Gastrocnemius medialis (tissue), 4 donors: ENCODE results near the gene SLC38A9.

Source experiments
- POLR2A ChIP-seq, 2 donors: fragments of 450-650 bp; IDR thresholded peaks; one replicate each; pipeline ENCODE4 v1.6.1; 2017; ENCODE audit warnings: antibody characterized with exemption in 2 of 2, mild to moderate bottlenecking in 2 of 2, moderate library complexity in 2 of 2
- TF ChIP-seq, protein P1 (sequence below), 5 experiments: fragments of 450-650 bp in 3 of 5; fragments of 200-600 bp in 2 of 5; sonication (generic) in 2 of 5; IDR thresholded peaks in 4 of 5; conservative IDR thresholded peaks in 1 of 5; 1 replicate in 4 of 5; 2 replicates in 1 of 5; pipeline ENCODE4 v1.5.1; 2016 to 2019; ENCODE audit warnings: antibody characterized with exemption in 5 of 5, mild to moderate bottlenecking in 3 of 5, moderate library complexity in 3 of 5

DNA sequence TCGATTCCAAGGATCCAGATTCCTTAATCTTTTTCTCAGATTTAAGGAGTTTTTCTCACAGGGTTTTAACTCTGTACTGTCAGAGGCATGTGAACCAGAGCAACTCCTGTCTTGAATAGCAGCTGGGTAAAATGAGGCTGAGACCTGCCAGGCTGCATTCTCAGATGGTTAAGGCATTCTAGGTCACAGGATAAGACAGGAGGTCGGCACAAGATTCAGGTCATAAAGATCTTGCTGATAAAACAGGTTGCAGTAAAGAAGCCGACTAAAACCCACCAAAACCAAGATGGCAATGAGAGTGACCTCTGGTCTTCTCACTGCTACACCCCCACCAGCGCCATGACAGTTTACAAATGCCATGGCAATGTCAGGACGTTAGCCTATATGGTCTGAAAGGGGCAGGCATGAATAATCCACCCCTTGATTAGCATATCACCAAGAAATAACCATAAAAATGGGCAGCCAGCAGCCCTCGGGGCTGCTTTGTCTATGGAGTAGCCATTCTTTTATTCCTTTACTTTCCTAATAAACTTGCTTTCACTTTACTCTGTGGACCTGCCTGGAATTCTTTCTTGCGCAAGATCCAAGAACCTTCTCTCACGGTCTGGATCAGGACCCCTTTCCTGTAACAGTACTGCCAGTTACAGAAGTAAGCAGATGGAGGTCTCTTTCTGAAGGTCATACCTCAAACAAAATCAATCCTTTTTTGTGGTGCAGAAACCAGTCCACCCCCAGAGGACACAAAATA lies 87.1 kb downstream of the SLC38A9 start:
- TF ChIP-seq, protein P1, sequence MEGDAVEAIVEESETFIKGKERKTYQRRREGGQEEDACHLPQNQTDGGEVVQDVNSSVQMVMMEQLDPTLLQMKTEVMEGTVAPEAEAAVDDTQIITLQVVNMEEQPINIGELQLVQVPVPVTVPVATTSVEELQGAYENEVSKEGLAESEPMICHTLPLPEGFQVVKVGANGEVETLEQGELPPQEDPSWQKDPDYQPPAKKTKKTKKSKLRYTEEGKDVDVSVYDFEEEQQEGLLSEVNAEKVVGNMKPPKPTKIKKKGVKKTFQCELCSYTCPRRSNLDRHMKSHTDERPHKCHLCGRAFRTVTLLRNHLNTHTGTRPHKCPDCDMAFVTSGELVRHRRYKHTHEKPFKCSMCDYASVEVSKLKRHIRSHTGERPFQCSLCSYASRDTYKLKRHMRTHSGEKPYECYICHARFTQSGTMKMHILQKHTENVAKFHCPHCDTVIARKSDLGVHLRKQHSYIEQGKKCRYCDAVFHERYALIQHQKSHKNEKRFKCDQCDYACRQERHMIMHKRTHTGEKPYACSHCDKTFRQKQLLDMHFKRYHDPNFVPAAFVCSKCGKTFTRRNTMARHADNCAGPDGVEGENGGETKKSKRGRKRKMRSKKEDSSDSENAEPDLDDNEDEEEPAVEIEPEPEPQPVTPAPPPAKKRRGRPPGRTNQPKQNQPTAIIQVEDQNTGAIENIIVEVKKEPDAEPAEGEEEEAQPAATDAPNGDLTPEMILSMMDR (IDR thresholded peaks at IDR 0.05 in 4 of 5, conservative IDR thresholded peaks at IDR 0.05 in 1 of 5) = no peak
- TF ChIP-seq POLR2A (IDR thresholded peaks at IDR 0.05) = no peak
